T-helper 1 cell treated with Interleukin-12 subunit alpha and Interleukin-12 subunit beta and Interleukin-4 antibody, amounts not matched to agents 30 ng/mL and 1 ng/mL, for 36 hours (primary cell): ENCODE results near the gene FRMD4A. TPM values are rescaled to one million over a fixed set of nuclear protein-coding genes. Genes with fewer than 3 reads are reported as not detected.

Source experiments
- intact Hi-C: fragments of 100-400 bp; cut with micrococcal nuclease; formaldehyde crosslinking; loops from one replicate; pipeline ENCODE4 v1.15.1; 2024
- total RNA-seq: library from RNA; stranded (reverse); gene quantifications from 2 replicates; pipeline ENCODE4 v1.2.3, GENCODE V29; 2022

Gene FRMD4A
- total RNA-seq, 1 donor from 2014 or later = 0.02 TPM

DNA sequence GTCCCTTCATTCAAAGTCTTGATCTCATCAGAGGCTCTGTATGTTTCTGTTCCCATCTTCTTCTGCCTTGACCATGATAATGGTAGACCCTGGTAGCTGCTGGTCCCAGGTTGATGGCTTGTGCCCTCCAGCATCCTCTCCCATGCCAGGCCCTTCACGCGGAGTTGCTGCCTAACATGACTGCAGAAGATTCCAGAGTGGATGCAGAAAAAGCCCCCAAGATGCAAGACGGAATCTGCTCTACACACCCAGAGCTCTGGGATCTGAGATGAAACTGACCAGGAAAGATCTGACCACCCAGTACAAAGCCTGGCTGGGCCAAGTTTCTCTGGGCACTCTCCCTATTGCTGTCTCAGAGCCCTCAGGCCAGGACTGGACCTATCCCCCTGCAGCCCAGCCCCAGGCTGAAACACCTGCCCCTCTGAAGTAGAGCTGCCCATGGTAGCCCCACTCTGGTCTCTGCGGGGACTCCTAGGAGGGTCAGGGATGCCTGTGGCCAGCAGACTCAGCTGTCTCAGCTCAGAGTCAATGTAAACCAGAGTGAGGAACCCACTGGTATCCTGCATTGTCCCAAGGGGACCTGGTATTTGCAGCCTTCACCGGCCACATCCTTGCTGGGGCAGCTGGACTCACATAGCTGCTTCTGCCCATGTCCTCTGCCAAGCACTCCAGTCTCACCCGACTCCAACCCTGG is 9.5 kb upstream of the FRMD4A start:
- intact Hi-C loops = no loop called here

DNA sequence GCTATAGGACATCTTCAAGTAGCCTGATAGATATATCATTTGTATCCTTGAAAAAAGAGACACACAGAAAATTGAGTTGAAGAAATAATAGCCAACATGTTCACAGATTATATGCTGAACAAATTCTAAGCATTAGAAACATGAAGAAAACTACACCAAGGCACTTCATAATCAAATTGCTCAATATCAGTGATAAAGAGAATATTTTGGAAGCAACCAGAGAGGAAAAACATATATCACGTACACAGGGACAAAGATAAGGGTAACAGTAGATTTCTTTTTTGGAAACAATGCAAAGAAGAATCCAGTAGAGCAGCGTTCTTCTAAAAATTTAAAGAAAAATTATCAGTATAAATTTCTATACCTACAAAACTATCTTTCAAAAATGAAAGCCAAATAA is 6.0 kb upstream of the FRMD4A start:
- intact Hi-C loops = no loop called here

DNA sequence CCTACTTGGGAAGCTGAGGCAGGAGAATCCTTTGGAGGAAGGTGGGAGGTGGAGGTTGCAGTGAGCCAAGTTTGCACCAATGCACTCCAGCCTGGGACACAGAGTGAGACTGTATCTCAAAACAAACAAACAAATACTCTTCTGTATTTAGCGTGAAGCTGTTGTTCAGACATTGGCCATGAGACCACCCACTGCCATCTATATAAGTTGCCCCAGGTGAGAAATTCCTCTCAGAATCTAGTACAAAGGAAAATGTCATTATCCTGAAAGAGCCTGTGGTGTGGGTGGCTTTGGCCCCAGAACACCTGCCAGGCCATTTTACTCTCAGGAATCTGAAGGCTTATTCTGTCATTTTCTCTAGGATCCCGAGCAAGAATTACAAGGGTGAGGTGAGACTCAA is 4.0 kb upstream of the FRMD4A start:
- intact Hi-C loops = no loop called here

DNA sequence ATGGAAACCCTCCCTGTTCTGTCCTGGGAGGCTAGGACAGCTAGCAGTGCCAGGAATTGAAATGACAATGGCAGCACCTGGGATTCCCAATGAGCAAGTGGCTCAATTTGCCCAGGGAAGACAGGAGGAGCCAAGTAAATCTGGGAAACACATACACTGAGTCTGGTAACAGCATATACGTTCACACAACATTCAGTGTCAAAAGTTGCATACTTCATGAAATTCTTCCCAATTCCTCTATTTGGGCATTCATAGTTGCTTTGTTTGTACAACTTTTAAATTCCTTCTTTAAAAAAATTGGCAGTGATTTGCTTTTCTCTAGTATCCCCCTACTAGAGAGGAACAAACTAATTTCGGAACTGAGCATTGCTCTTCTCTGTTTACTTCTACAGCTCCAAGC is 2.9 kb upstream of the FRMD4A start:
- intact Hi-C loops = no loop called here

DNA sequence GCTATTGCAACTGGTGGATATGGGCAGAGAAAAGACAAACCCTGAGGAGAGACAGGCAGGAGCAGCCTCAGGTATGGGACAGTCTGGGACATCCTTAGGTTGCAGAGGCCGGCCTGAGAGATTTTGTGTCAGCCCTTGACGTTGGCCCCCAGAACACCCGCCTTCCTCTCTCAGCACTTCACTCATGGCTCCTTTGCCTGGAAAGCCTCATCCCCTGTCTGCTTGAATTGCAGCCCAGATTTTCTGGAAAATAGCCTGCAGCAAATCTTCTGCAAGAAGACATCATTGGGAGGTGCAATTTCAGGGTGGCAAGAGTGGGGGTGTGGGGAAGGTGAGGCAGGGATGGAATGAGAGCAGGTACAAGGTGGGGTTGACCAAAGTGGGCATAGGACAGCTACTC is 2.2 kb upstream of the FRMD4A start:
- intact Hi-C loops = no loop called here

DNA sequence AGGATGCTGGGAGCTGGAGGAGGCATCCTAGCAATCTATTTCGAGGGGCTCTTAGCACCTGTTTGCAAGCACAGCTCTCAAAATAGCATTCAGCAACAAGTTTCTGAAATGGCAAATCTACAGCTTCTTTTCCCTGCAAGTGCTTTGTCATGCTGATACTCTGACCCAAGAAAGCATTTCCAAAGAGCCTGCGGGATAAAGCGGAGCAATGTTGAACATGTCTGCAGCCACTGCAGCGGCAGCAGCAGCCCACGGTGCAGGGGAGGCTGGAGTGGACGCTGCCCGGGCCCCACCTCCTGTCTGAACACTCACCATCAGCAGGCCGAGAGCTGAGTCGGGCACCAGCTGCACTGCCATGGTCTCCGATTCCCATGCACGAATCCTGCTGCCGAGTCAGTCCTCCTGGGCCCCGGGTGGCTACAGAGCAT is 964 bp downstream of the FRMD4A start:
- intact Hi-C loops = no loop called here

DNA sequence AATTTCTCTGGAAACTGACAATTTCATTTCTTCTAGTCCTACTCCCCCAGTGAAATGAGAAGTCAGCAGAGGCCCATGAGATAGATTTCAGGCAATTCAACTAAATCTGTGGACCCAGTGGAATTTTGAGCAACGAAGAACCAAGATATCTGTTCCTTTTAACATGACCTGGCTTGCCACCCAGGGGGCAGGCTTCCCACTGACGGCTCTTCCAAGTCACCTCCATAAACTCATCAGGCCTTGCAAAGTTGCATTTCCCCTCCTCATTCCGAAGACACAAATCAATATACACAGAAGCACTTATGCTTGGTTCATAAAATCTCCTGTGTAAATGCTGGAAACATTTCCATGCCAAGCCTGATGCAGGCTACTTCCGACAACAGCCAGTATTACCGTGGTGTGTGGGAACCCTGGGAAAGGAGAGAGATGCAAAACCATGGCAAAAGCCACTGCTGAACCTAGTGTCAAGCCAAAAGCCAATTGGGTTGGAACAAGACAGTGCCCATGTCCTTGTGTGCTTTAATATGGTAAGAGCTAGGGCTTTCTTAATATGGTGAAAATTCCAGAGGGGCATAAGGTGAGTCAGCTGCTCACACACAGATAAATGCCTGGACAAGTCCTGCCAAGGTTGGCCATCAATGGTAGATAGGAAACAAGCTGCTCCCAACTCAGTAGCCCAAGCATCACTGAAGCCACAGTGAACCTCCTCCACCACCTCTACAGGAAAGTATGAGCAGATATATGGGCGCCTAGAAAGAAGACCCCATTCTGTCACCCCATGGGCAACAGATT is 1.6 kb downstream of the FRMD4A start:
- intact Hi-C loops = no loop called here

DNA sequence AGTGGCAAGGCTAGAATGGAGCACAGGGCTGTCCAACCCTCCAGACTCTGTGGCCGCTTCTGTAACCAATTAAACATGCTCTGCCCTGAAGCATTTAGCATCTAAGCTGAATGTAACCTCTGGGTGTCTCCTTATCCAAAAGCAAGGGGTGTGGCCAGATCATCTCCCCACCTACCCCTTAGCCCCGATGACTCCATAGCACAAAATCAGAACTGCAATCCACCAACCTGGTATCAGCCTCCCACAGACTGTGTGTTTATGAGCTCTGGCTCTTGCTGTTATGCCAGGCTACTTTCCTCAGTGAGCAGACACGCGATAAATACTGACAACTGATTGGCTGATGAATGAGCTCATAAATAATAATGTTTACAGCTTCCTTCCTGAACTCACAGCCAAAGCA is 3.2 kb downstream of the FRMD4A start:
- intact Hi-C loops = no loop called here

DNA sequence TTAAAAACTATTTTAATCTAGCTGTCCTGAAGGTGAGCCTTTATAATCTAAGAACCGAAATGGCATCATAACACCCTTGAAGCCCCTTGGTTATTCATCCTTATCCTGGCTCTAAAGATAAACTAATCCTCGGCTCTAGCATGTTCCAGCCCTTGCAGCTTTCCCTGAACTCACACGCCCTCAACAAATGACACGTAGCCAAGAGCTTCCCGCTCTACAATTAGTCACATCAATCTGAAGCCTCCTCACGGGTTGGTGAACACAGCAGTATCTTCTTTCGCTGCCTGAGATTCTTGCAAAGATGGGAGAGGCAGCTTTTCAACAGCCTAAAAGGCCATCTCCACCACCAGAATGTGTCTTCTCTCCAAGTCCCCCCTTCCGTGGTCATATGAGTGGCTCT is 4.1 kb downstream of the FRMD4A start:
- intact Hi-C loops = no loop called here

DNA sequence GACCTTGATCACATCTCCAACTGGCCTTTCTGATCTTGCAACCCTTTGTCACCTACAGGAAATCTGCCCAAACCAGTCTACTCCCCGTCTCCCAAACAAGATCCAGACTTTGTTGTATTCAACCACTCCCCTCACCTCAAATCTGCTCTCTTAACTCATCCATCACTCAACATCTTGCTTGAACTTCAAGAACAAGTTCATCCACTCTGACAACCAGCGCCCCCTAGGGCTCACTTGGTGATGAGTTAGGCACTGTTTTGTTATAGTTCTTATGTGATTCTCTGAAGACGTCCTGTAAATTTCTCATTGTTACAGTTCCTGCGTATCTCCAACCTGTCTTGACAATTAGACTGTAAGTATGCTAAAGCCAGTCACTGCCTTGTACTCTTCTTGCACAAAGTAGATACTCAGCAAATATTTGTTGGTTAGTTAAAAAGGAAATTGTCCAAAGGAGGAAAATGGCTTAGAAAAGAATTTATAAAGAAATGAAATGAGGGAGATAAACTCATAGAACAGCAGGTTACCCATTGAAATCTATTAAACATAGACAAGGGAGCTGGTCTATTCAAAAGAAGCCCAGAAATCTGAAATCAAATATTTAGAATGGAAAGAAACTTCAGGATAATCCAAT is 5.3 kb downstream of the FRMD4A start:
- intact Hi-C loops = loop anchor here (2.0 kb wide), 1 partner anchor 129 kb away; no protein-coding TSS in a partner anchor

DNA sequence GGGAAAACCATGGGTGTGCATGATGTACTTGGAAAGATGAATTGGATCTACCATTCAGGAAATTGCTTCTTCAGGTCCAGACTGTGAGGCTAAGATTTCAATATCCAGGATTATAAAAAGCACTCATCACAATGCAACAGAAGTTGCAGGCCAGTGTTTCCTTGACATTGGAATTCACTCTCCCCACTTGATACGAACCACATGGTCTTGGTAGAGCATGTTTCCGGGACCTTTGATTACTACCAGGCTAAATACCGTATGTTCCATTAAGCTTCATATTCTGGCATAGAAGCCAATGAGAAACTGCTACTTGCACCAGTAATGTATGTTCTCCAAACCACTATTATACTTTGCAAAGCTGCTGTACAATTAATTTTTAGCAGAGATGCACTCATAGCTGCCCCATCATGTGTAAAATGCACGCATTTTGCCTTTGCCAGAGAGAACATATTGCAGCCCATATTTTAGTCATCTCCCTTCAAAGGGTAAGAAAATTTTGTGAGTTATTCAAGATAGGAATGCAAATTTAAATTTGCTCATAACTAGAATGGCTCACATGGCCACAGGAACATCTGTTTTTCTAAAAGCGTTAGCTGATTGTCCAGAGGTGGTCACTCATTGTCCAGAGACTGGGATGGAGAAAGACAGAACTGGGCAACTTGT is 8.1 kb downstream of the FRMD4A start:
- intact Hi-C loops = no loop called here

DNA sequence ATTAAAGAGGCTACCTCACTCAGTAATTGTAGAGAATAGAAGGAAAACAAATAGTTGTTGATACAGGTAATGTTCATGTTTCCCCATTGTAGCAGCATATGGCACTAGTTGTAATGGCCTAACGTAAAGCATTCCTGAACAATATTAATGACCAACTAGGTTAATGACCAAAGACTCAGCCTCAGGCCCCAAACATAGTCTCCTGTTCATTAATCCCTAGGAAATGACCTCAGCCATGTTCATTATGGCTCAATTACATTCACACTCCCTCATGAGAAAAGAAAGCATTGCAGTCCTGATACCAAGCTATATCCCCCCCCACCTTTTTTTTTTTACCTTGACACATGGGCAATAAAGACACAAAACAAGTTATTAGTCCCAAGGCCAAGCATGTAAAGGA is 12.7 kb downstream of the FRMD4A start:
- intact Hi-C loops = no loop called here

DNA sequence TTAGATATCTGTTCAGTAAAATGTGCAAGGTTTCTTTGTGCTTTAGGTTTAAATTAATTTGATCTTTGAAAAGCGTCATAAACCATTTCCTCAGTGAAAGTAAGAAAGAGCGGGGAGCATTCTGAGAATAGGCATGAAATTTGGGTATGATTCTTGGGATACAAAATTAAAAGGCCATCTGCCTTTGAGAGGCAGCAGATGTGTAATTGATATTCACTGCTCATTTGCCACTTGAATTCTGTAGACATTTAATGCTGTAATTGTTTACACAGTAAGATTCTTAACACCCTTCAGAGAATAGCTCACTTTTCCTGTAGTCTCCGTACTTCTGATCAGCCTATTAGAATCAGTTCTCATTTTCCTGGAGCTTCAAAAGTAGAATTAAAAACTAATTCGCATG is 18.7 kb downstream of the FRMD4A start:
- intact Hi-C loops = no loop called here

DNA sequence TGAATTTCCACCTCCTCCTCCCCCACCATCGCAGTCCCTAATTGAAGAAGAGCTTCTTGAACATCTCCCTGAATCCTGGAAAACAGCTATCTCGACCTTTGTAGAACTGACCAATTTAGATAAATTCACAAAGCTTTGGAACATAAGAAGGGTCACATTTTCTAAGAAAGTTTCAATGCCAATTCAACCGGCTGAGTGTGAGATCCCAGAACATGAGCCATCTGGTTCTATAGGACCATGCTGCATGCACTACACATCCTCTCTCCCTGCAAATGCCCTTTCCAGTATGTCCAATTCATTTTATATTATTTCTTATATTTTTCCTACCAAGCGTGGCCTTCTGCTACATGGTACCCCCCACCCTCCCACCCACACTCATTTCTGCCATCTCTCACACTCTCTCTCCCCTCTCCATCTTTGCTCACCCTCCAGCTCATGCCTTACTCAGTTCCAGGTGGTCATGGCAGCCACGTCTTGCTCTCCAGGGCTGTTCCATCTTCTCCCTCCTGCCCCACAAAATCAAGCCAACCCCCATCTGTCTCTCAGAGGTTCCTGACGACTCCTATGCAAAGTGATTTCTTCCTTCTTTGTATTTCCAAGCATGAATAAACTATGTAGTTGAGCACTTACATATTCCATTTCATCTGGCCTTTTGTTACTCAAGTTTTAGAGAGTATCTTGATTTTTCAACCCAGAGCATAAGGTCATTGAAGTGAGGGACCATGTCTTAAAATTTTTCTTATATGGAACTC is 19.3 kb downstream of the FRMD4A start:
- intact Hi-C loops = no loop called here

DNA sequence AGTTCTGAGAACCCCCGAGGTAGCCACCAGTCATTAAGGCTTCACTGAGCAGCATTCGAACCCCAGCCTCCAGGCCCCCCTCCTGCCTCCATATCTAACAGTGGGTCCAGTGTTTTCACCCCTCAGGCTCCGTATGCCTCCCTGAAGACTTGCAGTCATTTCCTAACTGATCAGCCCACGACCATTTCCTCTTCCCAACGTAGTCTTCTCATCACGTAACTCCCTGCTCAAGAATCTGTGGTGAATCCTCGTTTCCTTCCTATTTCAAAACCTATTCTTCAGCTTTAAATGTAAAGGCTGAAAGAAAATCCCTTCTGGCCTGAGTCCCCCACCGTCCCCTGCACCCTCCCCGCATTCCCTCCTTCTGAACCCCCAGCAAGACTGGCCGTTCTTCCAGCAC is 21.1 kb downstream of the FRMD4A start:
- intact Hi-C loops = no loop called here

DNA sequence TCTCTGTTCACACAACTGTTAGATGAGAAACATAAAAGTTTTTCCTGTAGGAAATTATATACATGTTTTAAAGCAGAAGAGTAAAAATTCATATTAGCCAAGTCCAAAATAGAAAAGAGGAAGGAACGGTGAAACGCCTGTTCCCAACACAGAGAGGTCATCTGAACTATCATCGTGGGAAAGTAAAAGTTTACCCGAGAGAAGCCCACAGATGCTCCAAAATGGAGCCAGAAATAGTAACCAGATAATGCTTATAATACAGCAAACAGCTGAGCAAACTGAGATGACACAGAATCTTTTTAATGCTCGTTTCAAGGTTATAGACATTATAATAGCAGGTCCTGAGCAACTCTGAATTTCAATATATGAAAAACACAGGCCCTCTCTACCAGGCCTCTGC is 24.5 kb downstream of the FRMD4A start:
- intact Hi-C loops = no loop called here

DNA sequence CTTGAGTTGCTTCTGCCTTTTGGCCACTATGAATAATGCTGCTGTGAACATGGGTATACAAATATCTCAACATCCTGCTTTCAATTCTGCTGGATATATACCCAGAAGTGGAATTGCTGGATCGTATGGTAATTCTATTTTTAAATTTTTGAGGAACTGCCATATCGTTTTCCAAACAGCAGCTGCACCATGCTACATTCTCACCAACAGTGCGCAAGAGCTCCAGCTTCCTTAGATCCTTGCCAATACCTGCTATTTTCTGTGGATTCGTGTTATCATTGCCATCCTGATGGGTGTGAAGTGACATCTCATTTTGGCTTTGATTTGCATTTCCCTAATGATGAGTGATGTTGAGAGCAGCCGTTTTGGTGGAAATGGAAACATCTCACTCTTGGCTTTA is 26.7 kb downstream of the FRMD4A start:
- intact Hi-C loops = no loop called here

DNA sequence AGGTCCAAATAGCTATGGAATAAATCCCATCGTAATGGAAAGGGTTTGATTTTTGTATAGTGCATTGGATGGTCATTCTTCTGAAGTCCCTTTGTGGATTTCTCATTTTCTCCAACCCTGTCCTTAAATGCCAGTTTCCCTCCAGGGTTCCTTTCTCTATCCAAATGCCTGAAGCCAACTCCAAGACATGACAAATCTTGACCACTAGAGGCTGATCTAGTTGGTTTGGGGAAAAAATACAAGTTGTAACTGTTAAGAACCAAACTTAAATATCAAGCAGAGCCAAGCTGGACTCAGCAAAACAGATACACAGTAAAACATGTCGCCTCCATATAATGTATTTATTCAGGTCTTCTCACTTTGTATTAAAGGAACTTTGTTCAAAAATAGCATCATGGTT is 28.7 kb downstream of the FRMD4A start:
- intact Hi-C loops = no loop called here

DNA sequence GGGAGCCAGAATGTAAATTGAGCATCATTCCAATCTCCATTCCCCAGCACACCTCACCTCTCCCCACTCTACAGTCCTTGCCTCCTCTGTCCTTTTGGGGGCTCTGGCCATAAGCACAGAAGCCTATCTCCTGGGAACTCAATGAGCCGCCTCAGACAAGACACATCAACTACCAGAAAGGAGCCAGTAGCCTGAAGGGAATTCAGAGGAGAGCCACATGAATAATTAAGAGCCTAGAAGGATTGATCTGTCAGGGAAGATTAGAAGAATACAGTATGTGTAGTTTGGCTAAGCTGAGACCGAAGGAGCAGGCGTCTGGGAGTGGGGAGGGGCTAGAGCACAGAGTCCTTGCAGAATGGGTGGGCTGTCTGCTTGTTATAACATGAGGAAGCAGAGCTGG is 31.2 kb downstream of the FRMD4A start:
- intact Hi-C loops = no loop called here

DNA sequence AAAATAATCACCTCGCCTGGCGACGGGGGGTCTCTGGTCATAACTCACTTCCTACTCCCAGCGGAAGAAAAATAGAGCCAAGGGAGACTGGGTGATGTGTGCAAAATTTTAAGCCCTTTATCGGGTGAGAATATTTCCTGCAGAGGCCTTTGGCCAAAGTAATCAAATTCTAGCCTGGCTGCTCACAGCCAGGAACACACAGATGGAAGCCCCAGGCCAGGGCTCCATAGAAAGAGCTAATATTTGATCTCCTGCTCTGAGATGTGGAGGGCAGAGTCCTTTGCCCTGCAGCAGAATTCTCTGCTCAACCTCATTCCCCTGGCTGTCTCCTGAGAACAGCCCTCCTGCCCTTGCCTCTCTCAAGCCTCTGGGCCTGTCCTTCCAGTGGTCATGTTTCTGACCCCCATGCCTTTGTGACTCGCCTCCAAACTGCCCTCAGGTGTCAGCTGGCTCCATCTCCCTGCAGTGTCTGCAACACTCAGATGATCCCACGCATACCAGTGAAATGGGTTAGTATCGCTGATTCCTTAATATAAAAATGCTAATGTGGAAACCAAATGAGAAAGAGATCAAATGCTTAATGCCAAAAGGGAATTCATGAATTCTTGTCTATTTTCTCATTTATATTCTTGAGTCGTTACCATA is 34.5 kb downstream of the FRMD4A start:
- intact Hi-C loops = no loop called here
